Heart left ventricle (tissue), 16 donors: ENCODE data around the gene RHOV. TPM values are rescaled to one million over a fixed set of nuclear protein-coding genes. Genes with fewer than 3 reads are reported as not detected.
A peak's percentile ranks its signal among the peaks of the same experiment; 100 is the strongest.

Source experiments
- ATAC-seq, 4 donors: fragments of 200-7000 bp; cut with Tn5 transposase; one replicate each; pipeline ENCODE4 v1.9.1; 2020 to 2022; ENCODE audit warnings: moderate library complexity in 4 of 4, mild to moderate bottlenecking in 3 of 4, moderate number of reproducible peaks in 1 of 4
- DNase-seq, 5 donors: peaks; one replicate each; pipeline ENCODE4 v3.0.0-alpha.2; 2020
- H3K27ac ChIP-seq, 12 donors: fragments of 200-600 bp; sonication (generic) in 4 of 12; one replicate each; pipeline versions ENCODE4 v1.5.0 to v1.8.0; 2016 to 2022; ENCODE audit warnings: mild to moderate bottlenecking in 2 of 12
- H3K27me3 ChIP-seq, 9 donors: fragments of 200-600 bp; sonication (generic) in 2 of 9; one replicate each; pipeline versions ENCODE4 v1.5.1 to v1.8.0; 2016 to 2022; ENCODE audit warnings: mild to moderate bottlenecking in 3 of 9
- H3K36me3 ChIP-seq, 9 donors: fragments of 200-600 bp; sonication (generic) in 2 of 9; one replicate each; pipeline versions ENCODE4 v1.5.0 to v1.8.0; 2018 to 2022; ENCODE audit warnings: mild to moderate bottlenecking in 2 of 9
- H3K4me1 ChIP-seq, 12 donors: fragments of 200-600 bp; sonication (generic) in 4 of 12; one replicate each; pipeline versions ENCODE4 v1.5.0 to v1.8.0; 2016 to 2022; ENCODE audit warnings: mild to moderate bottlenecking in 3 of 12
- H3K4me3 ChIP-seq, 12 donors: fragments of 200-600 bp; sonication (generic) in 4 of 12; one replicate each; pipeline versions ENCODE4 v1.5.0 to v1.8.0; 2017 to 2022; ENCODE audit warnings: mild to moderate bottlenecking in 9 of 12, moderate library complexity in 4 of 12
- H3K9me3 ChIP-seq, 12 donors: fragments of 200-600 bp; sonication (generic) in 4 of 12; one replicate each; pipeline versions ENCODE4 v1.5.0 to v1.8.0; 2016 to 2022; ENCODE audit warnings: mild to moderate bottlenecking in 1 of 12
- CTCF ChIP-seq, 12 donors: fragments of 200-600 bp; sonication (generic) in 4 of 12; IDR thresholded peaks; one replicate each; pipeline versions ENCODE4 v1.5.0 to v1.8.0; 2018 to 2022; ENCODE audit warnings: antibody characterized with exemption in 12 of 12, mild to moderate bottlenecking in 5 of 12
- POLR2A ChIP-seq, 2 donors: fragments of 450-650 bp; IDR thresholded peaks; one replicate each; pipeline ENCODE4 v1.6.1; 2017; ENCODE audit warnings: antibody characterized with exemption in 2 of 2, mild to moderate bottlenecking in 2 of 2, moderate library complexity in 2 of 2
- WGBS, 4 donors: extraction: QIAGEN DNeasy Blood & Tissue Kit in 2 of 4; methylation state at CpG; one replicate each; pipeline versions ENCODE4 v1.1.5 to v1.1.7; 2013 to 2018; 5-methylcytosine and 5-hydroxymethylcytosine counted together
- intact Hi-C, 10 donors: fragments of 100-400 bp; cut with DNase I; formaldehyde crosslinking; loops; one replicate each; pipeline versions ENCODE4 v1.11.1 to v1.14.2; 2022
- polyA plus RNA-seq, 2 donors: library from polyadenylated mRNA; stranded (reverse); fragments of 200-250 nt; gene quantifications; one replicate each; pipeline ENCODE4 v1.2.3, GENCODE V29; 2013
- total RNA-seq, 9 donors: library from RNA; depleted of rRNA in 2 of 9; stranded (reverse); fragments of >200 nt in 2 of 9; fragmentation: NEBNext Ultra II Directional in 3 of 9; extraction: Animal tissue kit (Norgen Biotek cat#: 25700) in 3 of 9; gene quantifications; one replicate each; pipeline versions ENCODE4 v1.1.0 to v1.2.4, GENCODE V29; 2016 to 2023
- donor health status: ischemic (EF 13 %, LVEDD 7.1; RV severe dilation, severe dysfunction).
- donor health status: healthy with polysubstance abuse.
- donor health status: DM: no; HTN: yes; CAD: no.
- donor health status: DM: no; HTN: no; CAD: no.
- donor health status: ischemic (EF 25% LVEDD 6.9; RV normal size, moderate dysfunction).
- donor health status: ischemic (EF 25% LVEDD 5.7; RV mildly dilated, moderate dysfunction).
- donor health status: healthy.
- donor health status: DM: yes; HTN: yes; CAD: no.
- donor health status: ischemic (EF 35%, LVEDD 5.7; RV mildly dilated, moderate dysfunction).
- donor health status: nonischemic (EF 11% LVEDD 7.7; RV severe dilation, severe dysfunction).
- donor health status: DM: yes; HTN: yes; CAD: no.
- donor health status: PGD.
- donor health status: ischemic (EF 29% LVEDD 5.4; RV normal size, mild dysfunction).
- donor health status: nonischemic (EF 23%, LVEDD 6.1; RV moderate dilation, normal function).

RHOV gene
- total and polyA plus RNA-seq, 11 donors, result not detected

GRCh38 chr15:40846841-40847222 lies 27.2 kb downstream of the RHOV start:
- TF ChIP-seq CTCF (IDR thresholded peaks at IDR 0.05), result no peak
- no peak for TF ChIP-seq POLR2A (IDR thresholded peaks at IDR 0.05)
- Histone ChIP-seq H3K36me3 (no peaks in the 10 kb centered on the region), H3K4me3 (no peak overlapping the region), H3K27me3 (peaks cover 9 to 40% (median 19%) of the 10 kb centered on the region in 9 donors), H3K9me3 (no peaks in the 10 kb centered on the region), H3K4me1 (peaks cover 0 to 37% (median 10%) of the 10 kb centered on the region in 12 donors), H3K27ac (peak overlapping the region in 1 of 12 donors; percentile 73)
- ATAC-seq (no peak), DNase-seq (no peak)
- intact Hi-C loops, result no loop called here

- WGBS, 4 donors, result 84 to 92% (median 90%) methylated on average over 8 of the region's 8 CpGs
Measured at GRCh38 chr15:40845511-40846284, 28.3 kb downstream of the RHOV start.

GRCh38 chr15:40845036-40845435 lies 29.0 kb downstream of the RHOV start:
- intact Hi-C loops, result no loop called here
- Histone ChIP-seq H3K27ac (no peak overlapping the region), H3K9me3 (no peaks in the 10 kb centered on the region), H3K27me3 (peaks cover 9 to 40% (median 19%) of the 10 kb centered on the region in 9 donors), H3K4me1 (peaks cover 0 to 37% (median 10%) of the 10 kb centered on the region in 12 donors), H3K36me3 (no peaks in the 10 kb centered on the region), H3K4me3 (peak overlapping the region in 11 of 12 donors; percentile 26 to 68 (median 51))
- no peak for TF ChIP-seq POLR2A (IDR thresholded peaks at IDR 0.05)
- no peak for TF ChIP-seq CTCF (IDR thresholded peaks at IDR 0.05)
- ATAC-seq (no peak), DNase-seq (no peak)
- WGBS, 4 donors, result 52 to 71% (median 61%) methylated on average over 12 of the region's 12 CpGs

More at GRCh38 chr15:40845511-40846284, 28.3 kb downstream of the RHOV start:
- DNase-seq (no peak), ATAC-seq (no peak)
- peaks cover 0 to 37% (median 10%) of the 10 kb centered on the region in 12 donors for H3K4me1 ChIP-seq
- H3K9me3 ChIP-seq, result no peaks in the 10 kb centered on the region
- H3K27me3 ChIP-seq, result peaks cover 9 to 40% (median 19%) of the 10 kb centered on the region in 9 donors
- no peak for TF ChIP-seq POLR2A (IDR thresholded peaks at IDR 0.05)
- TF ChIP-seq CTCF (IDR thresholded peaks at IDR 0.05), result no peak
- no peaks in the 10 kb centered on the region for H3K36me3 ChIP-seq
- no peak overlapping the region for H3K27ac ChIP-seq
- intact Hi-C loops, result no loop called here
- H3K4me3 ChIP-seq, result peak overlapping the region in 1 of 12 donors; percentile 68

- peaks cover 0 to 37% (median 10%) of the 10 kb centered on the region in 12 donors for H3K4me1 ChIP-seq
- peaks cover 9 to 40% (median 19%) of the 10 kb centered on the region in 9 donors for H3K27me3 ChIP-seq
- ATAC-seq (peak in 1 of 4 donors; percentile 16), DNase-seq (peak in 4 of 5 donors; percentile 15 to 65 (median 30))
- no peak overlapping the region for H3K27ac ChIP-seq
- intact Hi-C loops, result no loop called here
- TF ChIP-seq CTCF (IDR thresholded peaks at IDR 0.05), result no peak
- no peak for TF ChIP-seq POLR2A (IDR thresholded peaks at IDR 0.05)
- no peaks in the 10 kb centered on the region for H3K36me3 ChIP-seq
- WGBS, 4 donors, result 3 to 5% (median 4%) methylated on average over 15 to 28 of the region's 28 CpGs
- peak overlapping the region; percentile 26 to 68 (median 50) for H3K4me3 ChIP-seq
- no peaks in the 10 kb centered on the region for H3K9me3 ChIP-seq
Measured at GRCh38 chr15:40844696-40845030, 29.4 kb downstream of the RHOV start.
